ENCODE results near the gene LKAAEAR1. TPM values are rescaled to one million over a fixed set of nuclear protein-coding genes. Genes with fewer than 3 reads are reported as not detected.

LKAAEAR1 gene
- total and polyA plus RNA-seq, 9 of the 15 experiments (the other 6 are each of a cell fraction or from before 2014, with no cell fraction given): not detected

GRCh38 chr20:64101731-64102621 lies 17.8 kb upstream of the LKAAEAR1 start (continued):
- TF ChIP-seq CTCFL (IDR thresholded peaks at IDR 0.05; ENCODE audit: borderline replicate concordance, insufficient read depth, low read depth, low read length, poor library complexity, severe bottlenecking) (peak; percentile 86), HDAC8 (tag; IDR thresholded peaks at IDR 0.05) (no peak), RAD51 (IDR thresholded peaks at IDR 0.05; ENCODE audit: borderline replicate concordance, low read depth) (no peak), PRPF4 (IDR thresholded peaks at IDR 0.05; ENCODE audit: insufficient read depth, low read depth, low read length, poor library complexity, severe bottlenecking) (no peak), NFIX (CRISPR knock-in tag; IDR thresholded peaks at IDR 0.05; ENCODE audit: low read depth) (no peak), ZNF583 (CRISPR knock-in tag; IDR thresholded peaks at IDR 0.05) (no peak), CXXC5 (CRISPR knock-in tag; IDR thresholded peaks at IDR 0.05) (peak; percentile 74), SMC3 (conservative IDR thresholded peaks at IDR 0.05; ENCODE audit: insufficient read depth, low read depth, low read length) (peak; percentile 54), PRDM10 (IDR thresholded peaks at IDR 0.05; ENCODE audit: partially characterized antibody) (no peak), ZNF707 (CRISPR knock-in tag; conservative IDR thresholded peaks at IDR 0.05) (no peak), PHF8 (IDR thresholded peaks at IDR 0.05; ENCODE audit: borderline replicate concordance, low read length) (no peak), ZNF140 (CRISPR knock-in tag; IDR thresholded peaks at IDR 0.05) (no peak), ZBED1 (IDR thresholded peaks at IDR 0.05) (no peak), FOXK1 (CRISPR knock-in tag; IDR thresholded peaks at IDR 0.05; ENCODE audit: borderline replicate concordance) (no peak), ZBTB7A (IDR thresholded peaks at IDR 0.05; ENCODE audit: borderline replicate concordance, control insufficient read depth, low read depth, low read length) (peak; percentile 99), TEAD1 (CRISPR knock-in tag; IDR thresholded peaks at IDR 0.05) (no peak), CHCHD3 (CRISPR knock-in tag; IDR thresholded peaks at IDR 0.05) (no peak), ZNF778 (CRISPR knock-in tag; IDR thresholded peaks at IDR 0.05) (no peak), POU5F1 (IDR thresholded peaks at IDR 0.05; ENCODE audit: borderline replicate concordance, low read depth, low read length, partially characterized antibody) (no peak), ZFP36 (IDR thresholded peaks at IDR 0.05; ENCODE audit: low read depth, low read length, partially characterized antibody) (no peak), NR2C1 (IDR thresholded peaks at IDR 0.05) (no peak), NR2C1 (tag; IDR thresholded peaks at IDR 0.05) (no peak)

Measured in K562 (cell line).